NCI-H526 treated with DMSO at 0.1 percent for 48 hours (cell line): ENCODE data around the gene CLASP1.
A peak's percentile ranks its signal among the peaks of the same experiment; 100 is the strongest.
"Not testable (repeated sequence)": the region's sequence is repeated elsewhere in the genome, so short reads cannot be mapped to it uniquely, and the experiment has no call there.

Experiments
- DNase-seq: peaks from one replicate; lab custom pipeline; 2025; lab: John Stamatoyannopoulos, UW

CLASP1 gene

GRCh38 chr2:121473512-121473911, 175.8 kb downstream of the CLASP1 start:
- no peak for DNase-seq

- no peak for DNase-seq
Measured at GRCh38 chr2:121472470-121472993, 176.7 kb downstream of the CLASP1 start.

- DNase-seq = peak; percentile 12
Measured at GRCh38 chr2:121471532-121472469, 177.5 kb downstream of the CLASP1 start.

- no peak for DNase-seq
Measured at GRCh38 chr2:121470917-121471316, 178.3 kb downstream of the CLASP1 start.

GRCh38 chr2:121469356-121469755, 179.9 kb downstream of the CLASP1 start:
- no peak for DNase-seq

- no peak for DNase-seq
Measured at GRCh38 chr2:121468936-121469335, 180.3 kb downstream of the CLASP1 start.

- DNase-seq = no peak
Measured at GRCh38 chr2:121459291-121459690, 190.0 kb downstream of the CLASP1 start.

- no peak for DNase-seq
Measured at GRCh38 chr2:121456325-121456724, 192.9 kb downstream of the CLASP1 start.

GRCh38 chr2:121455446-121455845, 193.8 kb downstream of the CLASP1 start:
- DNase-seq = no peak

- DNase-seq = no peak
Measured at GRCh38 chr2:121454549-121455090, 194.6 kb downstream of the CLASP1 start.

- no peak for DNase-seq
Measured at GRCh38 chr2:121451398-121451797, 197.9 kb downstream of the CLASP1 start.

GRCh38 chr2:121450301-121450700, 199.0 kb downstream of the CLASP1 start:
- DNase-seq = no peak

GRCh38 chr2:121446647-121447241, 202.5 kb downstream of the CLASP1 start:
- DNase-seq = no peak

- DNase-seq = no peak
Measured at GRCh38 chr2:121442889-121443288, 206.4 kb downstream of the CLASP1 start.

GRCh38 chr2:121438290-121438689, 211.0 kb downstream of the CLASP1 start:
- not testable (repeated sequence) for DNase-seq

GRCh38 chr2:121436918-121437317, 212.3 kb downstream of the CLASP1 start:
- DNase-seq = no peak

- no peak for DNase-seq
Measured at GRCh38 chr2:121435790-121436189, 213.5 kb downstream of the CLASP1 start.

- DNase-seq = no peak
Measured at GRCh38 chr2:121431214-121431613, 218.0 kb downstream of the CLASP1 start.

GRCh38 chr2:121429927-121430520, 219.2 kb downstream of the CLASP1 start:
- no peak for DNase-seq

- DNase-seq = no peak
Measured at GRCh38 chr2:121429119-121429903, 220.0 kb downstream of the CLASP1 start.

- no peak for DNase-seq
Measured at GRCh38 chr2:121427187-121427689, 222.0 kb downstream of the CLASP1 start.
